Measurements from ENCODE around the gene CARD9. TPM values are rescaled to one million over a fixed set of nuclear protein-coding genes. Genes with fewer than 3 reads are reported as not detected.
"Not testable (repeated sequence)": the region's sequence is repeated elsewhere in the genome, so short reads cannot be mapped to it uniquely, and the experiment has no call there.

Gene CARD9
- total RNA-seq, 2 donors from 2014 or later: 0.52 to 1.9 TPM

DNA sequence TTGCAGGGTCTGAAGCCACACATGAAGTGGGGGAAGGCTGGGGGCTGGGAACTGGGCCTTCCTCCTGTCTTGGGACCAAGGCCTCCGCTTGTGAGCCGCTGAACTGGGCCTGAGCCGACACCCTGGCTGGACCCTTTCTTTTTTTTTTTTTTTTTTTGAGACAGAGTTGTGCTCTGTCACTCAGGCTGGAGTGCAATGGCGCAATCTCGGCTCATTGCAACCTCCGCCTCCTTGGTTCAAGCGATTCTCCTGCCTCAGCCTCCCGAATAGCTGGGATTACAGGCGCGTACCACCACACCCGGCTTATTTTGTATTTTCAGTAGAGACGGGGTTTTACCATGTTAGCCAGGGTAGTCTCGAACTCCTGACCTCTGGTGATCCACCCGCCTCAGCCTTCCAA is 54.2 kb downstream of the CARD9 start:
- ATAC-seq; DNase-seq; intact Hi-C loops (cut with DNase I, micrococcal nuclease): not testable (repeated sequence)

DNA sequence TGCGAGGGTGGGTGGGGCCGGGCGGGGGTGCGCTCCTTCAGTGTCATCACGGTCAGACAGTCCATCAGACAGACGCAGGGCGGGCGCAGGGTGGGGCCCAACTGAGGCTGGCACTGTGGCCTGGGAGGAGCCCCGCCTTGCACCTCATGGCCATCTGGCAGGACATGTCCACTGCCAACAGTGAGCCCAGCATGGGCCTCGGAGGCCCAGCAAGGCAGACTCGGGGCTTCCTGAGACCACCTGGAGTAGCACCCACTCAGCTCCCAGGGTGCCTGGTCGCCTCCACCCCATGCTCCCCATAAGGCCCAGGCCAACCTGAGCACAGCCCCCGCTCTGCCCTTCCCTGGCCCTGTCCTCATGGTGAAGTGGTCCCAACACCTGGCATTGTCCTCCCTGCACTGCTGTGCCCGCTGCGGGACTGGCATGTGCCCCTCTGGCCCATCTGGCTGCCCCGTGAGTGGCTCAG is 54.7 kb downstream of the CARD9 start:
- peak; percentile 47 for ATAC-seq
- intact Hi-C loops (cut with DNase I, micrococcal nuclease): no loop called here

DNA sequence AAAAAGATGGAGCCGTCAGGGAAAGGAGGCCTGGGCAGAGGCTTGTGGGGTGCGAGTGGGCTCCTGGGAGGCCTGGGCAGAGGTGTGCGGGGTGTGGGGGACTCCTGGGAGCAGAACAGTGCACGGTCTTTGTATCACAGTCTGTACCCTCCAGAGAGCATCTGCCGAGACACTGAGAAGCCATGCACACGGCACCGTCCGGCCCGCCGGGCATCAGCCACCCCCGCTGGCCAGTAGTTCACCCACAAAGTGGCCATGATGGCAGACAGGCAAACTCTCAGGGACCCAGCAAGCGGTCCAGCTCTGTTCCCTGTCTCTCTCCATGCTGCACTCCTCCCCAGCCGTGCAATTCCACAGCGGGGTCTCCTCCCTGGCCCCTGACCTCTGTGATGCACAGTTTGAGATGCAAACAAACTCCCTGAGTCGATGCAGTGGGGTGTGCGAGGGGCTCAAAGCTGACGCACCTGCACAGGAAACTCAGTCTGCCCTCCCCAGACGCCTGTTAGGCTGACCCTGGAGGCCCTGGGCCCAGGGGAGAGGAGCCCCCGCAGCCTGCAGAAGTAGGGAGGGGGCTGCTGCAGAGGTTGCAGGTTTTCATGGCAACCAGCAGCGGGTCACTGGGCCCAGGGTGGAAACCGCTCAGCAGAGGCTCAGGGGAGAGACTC is 55.2 kb downstream of the CARD9 start:
- ATAC-seq: no peak
- intact Hi-C loops (cut with DNase I, micrococcal nuclease): no loop called here
- DNase-seq: no peak

More for the DNA sequence above, 54.7 kb downstream of the CARD9 start:
- no peak for DNase-seq

DNA sequence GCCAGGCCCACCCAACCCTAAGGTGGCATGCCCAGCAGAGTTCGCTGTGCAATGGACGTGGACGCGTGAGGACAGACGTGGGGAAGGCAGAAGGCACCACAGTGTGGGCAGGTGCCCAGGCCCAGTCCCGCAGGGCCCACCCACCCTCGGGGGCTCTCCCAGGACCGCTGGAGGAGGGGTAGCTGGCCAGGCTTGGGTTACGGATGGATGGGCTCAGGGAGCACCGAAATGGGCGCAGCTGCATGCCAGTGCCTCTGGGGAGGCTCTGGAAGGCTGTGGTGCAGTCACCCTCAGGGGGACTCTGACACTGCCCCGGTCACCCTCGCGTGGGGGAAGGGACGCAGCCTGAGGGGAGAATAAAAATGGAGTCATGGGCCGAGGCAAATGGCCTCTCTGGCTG is 55.8 kb downstream of the CARD9 start:
- intact Hi-C loops (cut with DNase I, micrococcal nuclease): no loop called here
- DNase-seq: no peak
- no peak for ATAC-seq

DNA sequence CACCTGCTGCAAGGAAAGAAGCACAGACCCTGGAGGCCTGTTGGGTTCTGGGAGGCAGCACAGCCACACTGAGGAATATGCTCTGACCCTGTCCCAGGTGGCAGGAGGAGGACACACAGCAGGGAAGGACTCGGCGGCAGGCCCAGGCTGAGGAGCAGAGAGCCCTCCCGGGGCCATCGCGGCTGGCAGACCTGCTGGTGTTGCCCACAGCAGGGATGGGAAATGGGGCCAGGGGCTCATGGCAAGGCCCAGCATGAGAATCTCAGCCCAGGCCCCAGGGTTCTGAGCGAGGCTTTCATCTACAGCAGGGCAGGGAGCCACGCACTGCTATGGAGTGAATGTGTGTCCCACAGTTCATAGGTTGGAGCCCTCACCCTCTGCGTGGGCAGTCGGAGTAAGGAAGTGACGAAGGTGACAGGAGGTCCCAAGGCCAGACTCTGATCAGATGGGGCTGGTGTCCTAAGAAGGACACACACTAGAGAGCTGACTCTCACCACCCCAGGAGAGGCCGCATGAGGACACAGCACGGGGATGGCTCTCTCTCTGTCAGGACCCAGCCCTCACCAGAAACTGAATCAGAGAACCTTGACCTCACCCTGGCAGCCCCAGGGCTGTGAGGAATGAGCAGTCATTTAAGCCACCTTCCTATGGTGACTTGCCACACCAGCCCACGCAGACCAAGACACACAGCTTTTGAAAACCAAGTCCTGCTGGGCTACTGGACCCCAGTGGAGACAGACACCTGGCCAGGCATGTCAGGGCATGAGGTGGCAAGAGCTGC is 56.4 kb downstream of the CARD9 start:
- DNase-seq: no peak
- intact Hi-C loops (cut with DNase I, micrococcal nuclease): no loop called here
- ATAC-seq: no peak

DNA sequence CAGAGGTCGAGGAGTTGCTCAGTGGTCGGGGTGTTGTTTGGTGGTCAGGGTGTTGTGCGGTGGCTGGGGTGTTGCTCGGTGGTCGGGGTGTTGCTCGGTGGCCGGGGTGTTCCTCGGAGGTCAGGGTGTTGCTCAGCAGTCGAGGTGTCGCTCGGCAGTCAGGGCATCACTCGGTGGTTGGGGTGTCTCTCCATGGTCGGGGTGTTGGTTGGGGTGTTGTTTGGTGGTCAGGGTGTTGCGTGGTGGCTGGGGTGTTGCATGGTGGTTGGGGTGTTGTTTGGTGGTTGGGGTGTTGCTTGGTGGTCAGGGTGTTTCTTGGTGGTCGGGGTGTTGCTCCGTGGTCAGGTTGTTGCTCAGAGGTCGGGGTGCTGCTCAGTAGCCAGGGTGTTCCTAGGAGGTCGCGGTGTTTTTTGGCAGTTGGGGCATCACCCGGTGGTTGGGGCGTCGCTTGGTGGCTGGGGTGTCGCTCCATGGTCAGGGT is 57.2 kb downstream of the CARD9 start:
- DNase-seq (no peak), ATAC-seq (no peak)
- intact Hi-C loops (cut with DNase I, micrococcal nuclease): no loop called here

DNA sequence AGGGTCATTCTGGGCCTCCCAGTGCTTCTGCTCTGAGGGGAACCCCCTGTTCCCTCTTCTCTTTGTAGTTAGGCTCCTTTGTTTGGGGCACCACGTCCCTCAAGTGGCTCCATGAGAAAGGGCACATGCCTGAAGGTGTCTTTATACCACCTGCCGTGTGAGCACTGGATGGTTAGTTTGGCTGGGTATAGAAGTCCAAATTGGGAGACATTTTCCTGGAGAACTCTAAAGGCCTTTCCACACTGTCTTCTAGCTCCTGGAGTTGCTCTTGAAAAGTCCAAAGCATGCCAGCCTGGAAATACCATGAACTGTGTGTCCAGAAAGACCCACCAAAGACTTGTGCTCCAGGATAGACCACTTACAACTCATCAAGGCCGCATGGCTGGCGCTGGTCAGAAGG is 58.5 kb downstream of the CARD9 start:
- intact Hi-C loops (cut with DNase I, micrococcal nuclease): no loop called here
- ATAC-seq: no peak
- no peak for DNase-seq

DNA sequence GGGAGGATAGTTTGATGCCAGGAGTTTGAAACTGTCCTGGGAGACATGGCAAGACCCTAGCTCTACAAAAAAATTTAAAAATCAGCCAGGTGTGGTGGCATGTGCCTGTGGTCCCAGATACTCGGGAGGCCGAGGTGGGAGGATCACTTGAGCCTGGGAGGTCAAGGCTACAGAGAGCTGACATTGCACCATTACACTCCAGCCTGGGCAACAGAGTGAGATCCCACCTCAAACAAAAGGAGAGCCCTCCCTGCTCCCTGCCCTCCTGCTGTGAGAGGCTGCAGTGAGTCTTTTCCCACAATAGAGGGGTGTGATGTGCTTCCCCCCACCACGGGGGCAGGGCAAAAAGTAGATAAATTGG is 59.4 kb downstream of the CARD9 start:
- intact Hi-C loops (cut with DNase I, micrococcal nuclease): no loop called here
- DNase-seq (no peak), ATAC-seq (no peak)

Other genes with a start within 250 kb of the CARD9 start
- gene LHX3, start 168.5 kb downstream of the CARD9 start, total RNA-seq: not detected
- gene QSOX2, start 127.9 kb downstream of the CARD9 start, total RNA-seq: 1 to 10 TPM; 6.1 to 7.4 TPM
- gene CCDC187, start 69.6 kb downstream of the CARD9 start, total RNA-seq: under 1 TPM; 0.52 to 0.67 TPM
- 1 to 10 TPM; 2.0 to 3.1 TPM for gene GPSM1, start 46.1 kb downstream of the CARD9 start, total RNA-seq
- 10 to 100 TPM in 1 of 2 donors, 1 to 10 TPM in 1; 10.0 to 10.6 TPM for gene DNLZ, start 9.9 kb downstream of the CARD9 start, total RNA-seq
- 1 to 10 TPM; 6.7 to 8.1 TPM for gene SNAPC4, start 26.5 kb upstream of the CARD9 start, total RNA-seq
- gene ENTR1, start 36.9 kb upstream of the CARD9 start, total RNA-seq: 10 to 100 TPM; 29.8 to 33.2 TPM
- gene PMPCA, start 37.0 kb upstream of the CARD9 start, total RNA-seq: 10 to 100 TPM; 43.4 to 52.5 TPM
- 10 to 100 TPM; 10.5 to 11.0 TPM for gene INPP5E, start 66.2 kb upstream of the CARD9 start, total RNA-seq
- 10 to 100 TPM; 64.2 to 82.4 TPM for gene SEC16A, start 109.4 kb upstream of the CARD9 start, total RNA-seq
- gene NOTCH1, start 172.4 kb upstream of the CARD9 start, total RNA-seq: 10 to 100 TPM; 49.5 to 72.2 TPM

Data from left colon (tissue), 2 donors.